HG03520 (cell line): ENCODE measurements around the gene SHC2.
"Not testable (repeated sequence)": the region's sequence is repeated elsewhere in the genome, so short reads cannot be mapped to it uniquely, and the experiment has no call there.

Source experiments
- ATAC-seq: cut with Tn5 transposase; IDR thresholded peaks from one replicate; pipeline ENCODE4 v1.9.1; 2021; ENCODE audit warnings: mild to moderate bottlenecking, moderate library complexity; ENCODE audit not compliant: unreplicated experiment

The SHC2 gene

GRCh38 chr19:408902-409515 lies 51.8 kb downstream of the SHC2 start, which contains the start of gene C2CD4C:
Gene C2CD4C, minus strand, starts transcription at chr19:409147. Its CDS starts 786 bp downstream, at chr19:408361.
- ATAC-seq, result no peak

GRCh38 chr19:408441-408901 lies 52.4 kb downstream of the SHC2 start:
- no peak for ATAC-seq

GRCh38 chr19:407511-408440 lies 53.1 kb downstream of the SHC2 start:
- no peak for ATAC-seq

GRCh38 chr19:406971-407510 lies 53.8 kb downstream of the SHC2 start:
- no peak for ATAC-seq

- ATAC-seq, result no peak
These were observed 54.6 kb downstream of the SHC2 start for GRCh38 chr19:406135-406781.

GRCh38 chr19:405121-405965 lies 55.5 kb downstream of the SHC2 start:
- no peak for ATAC-seq

GRCh38 chr19:403221-404027 lies 57.4 kb downstream of the SHC2 start:
- ATAC-seq, result no peak

- no peak for ATAC-seq
These were observed 58.0 kb downstream of the SHC2 start for GRCh38 chr19:402786-403185.

- no peak for ATAC-seq
These were observed 58.8 kb downstream of the SHC2 start for GRCh38 chr19:401866-402511.

- no peak for ATAC-seq
These were observed 59.6 kb downstream of the SHC2 start for GRCh38 chr19:400976-401865.

- no peak for ATAC-seq
These were observed 61.5 kb downstream of the SHC2 start for GRCh38 chr19:399370-399769.

- ATAC-seq, result no peak
These were observed 62.1 kb downstream of the SHC2 start for GRCh38 chr19:398719-399118.

GRCh38 chr19:397941-398706 lies 62.7 kb downstream of the SHC2 start:
- ATAC-seq, result no peak

GRCh38 chr19:397321-397720 lies 63.5 kb downstream of the SHC2 start:
- ATAC-seq, result no peak

- ATAC-seq, result no peak
These were observed 65.4 kb downstream of the SHC2 start for GRCh38 chr19:395467-395866.

GRCh38 chr19:394857-395256 lies 66.0 kb downstream of the SHC2 start:
- not testable (repeated sequence) for ATAC-seq

GRCh38 chr19:393560-393959 lies 67.3 kb downstream of the SHC2 start:
- not testable (repeated sequence) for ATAC-seq
